Smooth muscle cell (in vitro differentiated cells): ENCODE measurements around the gene PIRT. TPM values are rescaled to one million over a fixed set of nuclear protein-coding genes. Genes with fewer than 3 reads are reported as not detected.

Experiments
- polyA plus RNA-seq: library from polyadenylated mRNA; unstranded; fragments of >200 nt; fragmentation: Nextera tagmentation; extraction: Ambion mirVana; gene quantifications from 2 replicates; pipeline ENCODE4 v1.2.1, GENCODE V29; 2016
- small RNA-seq: library from RNA; depleted of rRNA; stranded (forward); fragments of <200 nt; gene quantifications from one replicate; pipeline ENCODE3, GENCODE V24; 2014
- total RNA-seq: library from RNA; depleted of rRNA; stranded (reverse); fragments of >200 nt; gene quantifications from 2 replicates; pipeline ENCODE4 v1.2.3, GENCODE V29; 2014

The PIRT gene
- total and polyA plus RNA-seq, 2 experiments from 2014 or later, result not detected

Small RNA genes within 50 kb of the gene (small RNA-seq; reads per million reads assigned to genes)
- not detected for gene AC015908.2
- not detected for gene RNU6-1065P
- gene TMEM238L, result 0.11 reads per million

Other genes starting within 250 kb of the PIRT start
- gene MYH3, start 180.8 kb downstream of the PIRT start, total RNA-seq, result 0.67 and 1.2 TPM in 2 replicates
- 1.1 and 1.6 TPM in 2 replicates for gene MYH3, start 180.8 kb downstream of the PIRT start, polyA plus RNA-seq
- gene SCO1, start 140.6 kb downstream of the PIRT start, total RNA-seq, result 24.8 and 25.9 TPM in 2 replicates
- gene SCO1, start 140.6 kb downstream of the PIRT start, polyA plus RNA-seq, result 28.3 and 30.6 TPM in 2 replicates
- gene ADPRM, start 140.5 kb downstream of the PIRT start, total RNA-seq, result 8.3 and 8.6 TPM in 2 replicates
- 9.3 and 11.3 TPM in 2 replicates for gene ADPRM, start 140.5 kb downstream of the PIRT start, polyA plus RNA-seq
- 0.58 and 3.5 TPM in 2 replicates for gene TMEM220, start 108.1 kb downstream of the PIRT start, total RNA-seq
- gene TMEM220, start 108.1 kb downstream of the PIRT start, polyA plus RNA-seq, result 4.3 and 5.5 TPM in 2 replicates
- gene TMEM238L, start 34.0 kb downstream of the PIRT start, total RNA-seq, result not detected in 2 replicates
- not detected in 2 replicates for gene TMEM238L, start 34.0 kb downstream of the PIRT start, polyA plus RNA-seq